ENCODE results near the gene TMEM108.

DNA sequence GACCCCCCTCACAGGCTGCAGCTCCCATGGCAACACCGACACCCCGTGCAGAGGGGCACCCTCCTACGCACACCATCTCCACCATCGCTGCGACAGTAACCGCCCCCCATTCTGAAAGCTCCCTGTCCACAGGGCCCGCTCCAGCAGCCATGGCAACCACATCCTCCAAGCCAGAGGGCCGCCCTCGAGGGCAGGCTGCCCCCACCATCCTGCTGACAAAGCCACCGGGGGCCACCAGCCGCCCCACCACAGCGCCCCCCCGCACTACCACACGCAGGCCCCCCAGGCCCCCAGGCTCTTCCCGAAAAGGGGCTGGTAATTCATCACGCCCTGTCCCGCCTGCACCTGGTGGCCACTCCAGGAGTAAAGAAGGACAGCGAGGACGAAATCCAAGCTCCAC, 341.7 kb downstream of the TMEM108 start:
- TF ChIP-seq, protein P1, sequence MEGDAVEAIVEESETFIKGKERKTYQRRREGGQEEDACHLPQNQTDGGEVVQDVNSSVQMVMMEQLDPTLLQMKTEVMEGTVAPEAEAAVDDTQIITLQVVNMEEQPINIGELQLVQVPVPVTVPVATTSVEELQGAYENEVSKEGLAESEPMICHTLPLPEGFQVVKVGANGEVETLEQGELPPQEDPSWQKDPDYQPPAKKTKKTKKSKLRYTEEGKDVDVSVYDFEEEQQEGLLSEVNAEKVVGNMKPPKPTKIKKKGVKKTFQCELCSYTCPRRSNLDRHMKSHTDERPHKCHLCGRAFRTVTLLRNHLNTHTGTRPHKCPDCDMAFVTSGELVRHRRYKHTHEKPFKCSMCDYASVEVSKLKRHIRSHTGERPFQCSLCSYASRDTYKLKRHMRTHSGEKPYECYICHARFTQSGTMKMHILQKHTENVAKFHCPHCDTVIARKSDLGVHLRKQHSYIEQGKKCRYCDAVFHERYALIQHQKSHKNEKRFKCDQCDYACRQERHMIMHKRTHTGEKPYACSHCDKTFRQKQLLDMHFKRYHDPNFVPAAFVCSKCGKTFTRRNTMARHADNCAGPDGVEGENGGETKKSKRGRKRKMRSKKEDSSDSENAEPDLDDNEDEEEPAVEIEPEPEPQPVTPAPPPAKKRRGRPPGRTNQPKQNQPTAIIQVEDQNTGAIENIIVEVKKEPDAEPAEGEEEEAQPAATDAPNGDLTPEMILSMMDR (IDR thresholded peaks at IDR 0.05), result no peak
- no peak for TF ChIP-seq POLR2A (IDR thresholded peaks at IDR 0.05)

All from thyroid gland (tissue), 4 donors.